Endometrial microvascular endothelial cells (primary cell): ENCODE measurements around the gene NCOA1. TPM values are rescaled to one million over a fixed set of nuclear protein-coding genes. Genes with fewer than 3 reads are reported as not detected.
"Not testable (repeated sequence)": the region's sequence is repeated elsewhere in the genome, so short reads cannot be mapped to it uniquely, and the experiment has no call there.

Source experiments
- in situ Hi-C: cut with HindIII; loops from 2 replicates; pipeline ENCODE4 v1.10.0; 2017; ENCODE audit warnings: low sequenced_read_pairs, low pct_unique_long_range_greater_than_20kb; ENCODE audit errors: inconsistent ontology term
- total RNA-seq: library from RNA; depleted of rRNA; stranded (reverse); fragments of >200 nt; gene quantifications from one replicate; pipeline ENCODE4 v1.2.3, GENCODE V29; 2015; ENCODE audit errors: inconsistent ontology term

NCOA1 gene
- total RNA-seq, 1 donor from 2014 or later = 5.3 TPM

DNA sequence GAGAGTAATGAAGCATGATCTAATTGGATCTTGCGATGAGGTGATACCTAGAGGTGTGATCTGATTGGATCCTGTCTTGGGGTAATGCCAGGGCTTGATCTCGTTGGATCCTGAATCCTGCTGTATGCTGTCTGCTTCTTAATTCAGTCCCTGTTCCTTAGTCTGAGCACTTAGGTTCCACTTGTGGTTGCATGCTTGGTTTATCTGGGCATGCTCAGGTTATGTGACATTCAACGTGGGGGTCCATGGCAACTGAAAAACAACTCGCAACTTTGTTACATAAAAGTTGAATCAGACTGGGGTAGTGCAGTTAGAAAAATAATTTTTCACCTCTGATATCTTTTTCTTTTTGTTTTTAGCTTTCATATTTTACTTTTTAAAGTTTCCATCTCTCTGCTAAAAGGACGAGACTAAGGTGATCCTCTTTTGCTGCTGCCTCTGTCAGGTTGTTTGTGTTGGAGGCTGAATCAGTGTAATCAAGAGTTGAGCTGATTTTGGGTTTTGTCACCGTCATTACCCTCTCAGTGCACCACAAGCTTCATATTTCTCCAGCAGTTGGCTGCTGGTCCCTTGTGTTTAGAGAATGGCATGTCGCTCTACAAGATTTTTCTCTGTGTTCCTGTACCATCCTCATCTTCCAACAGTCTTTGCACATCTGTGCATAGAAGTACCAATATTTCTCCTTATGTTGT lies 67.9 kb downstream of the NCOA1 start:
- in situ Hi-C loops = no loop called here

DNA sequence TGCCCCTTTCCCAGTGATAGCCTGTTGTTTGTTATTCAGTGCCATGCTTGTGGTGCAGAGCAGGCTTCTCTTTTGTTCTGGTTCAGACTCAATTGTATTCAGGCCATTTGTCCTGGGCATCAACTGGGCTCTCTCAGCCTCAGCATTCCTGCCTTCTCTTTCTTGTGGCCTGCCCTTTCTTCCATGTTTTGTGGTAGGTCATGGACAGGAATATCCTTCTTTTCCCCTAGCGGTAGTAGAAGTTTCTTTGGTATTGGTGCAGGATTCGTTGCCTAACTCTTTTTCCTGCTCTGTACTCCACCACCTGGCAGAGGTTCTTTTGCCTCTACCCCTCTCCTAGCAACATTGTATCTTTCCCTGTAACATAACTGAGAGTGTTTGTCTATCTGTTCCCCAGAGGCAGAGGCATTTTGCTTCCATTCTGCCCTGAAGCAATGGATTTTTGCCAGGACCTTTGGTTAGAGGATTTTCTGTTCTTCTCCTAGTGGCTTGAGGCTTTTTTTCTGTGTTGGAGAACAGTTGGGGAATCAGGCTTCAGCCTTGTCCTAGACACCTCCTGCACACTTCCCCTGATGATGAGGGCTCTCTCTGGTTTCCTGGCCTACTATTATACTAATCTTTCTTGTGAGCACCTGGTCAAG lies 68.5 kb downstream of the NCOA1 start:
- in situ Hi-C loops = no loop called here

DNA sequence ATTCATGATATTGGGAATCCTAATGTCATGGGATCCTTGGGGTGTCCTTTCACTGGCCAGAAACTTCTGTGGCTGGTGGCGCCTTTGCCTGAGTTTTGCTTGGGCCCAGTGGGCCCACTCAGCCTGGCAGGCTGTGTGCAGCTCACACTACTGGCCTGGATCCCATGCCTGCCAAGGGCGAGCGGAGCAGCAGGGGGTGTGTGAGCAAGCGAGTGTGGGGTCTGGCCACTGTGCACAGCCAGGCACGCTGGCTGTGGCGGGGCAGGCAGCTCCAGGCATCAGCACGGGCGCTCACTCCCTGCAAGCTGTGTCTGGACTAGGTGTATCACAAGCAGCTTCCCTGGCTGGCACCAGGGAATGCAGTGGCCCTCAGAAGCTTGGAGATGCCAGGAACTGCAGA lies 74.5 kb downstream of the NCOA1 start:
- in situ Hi-C loops = no loop called here

DNA sequence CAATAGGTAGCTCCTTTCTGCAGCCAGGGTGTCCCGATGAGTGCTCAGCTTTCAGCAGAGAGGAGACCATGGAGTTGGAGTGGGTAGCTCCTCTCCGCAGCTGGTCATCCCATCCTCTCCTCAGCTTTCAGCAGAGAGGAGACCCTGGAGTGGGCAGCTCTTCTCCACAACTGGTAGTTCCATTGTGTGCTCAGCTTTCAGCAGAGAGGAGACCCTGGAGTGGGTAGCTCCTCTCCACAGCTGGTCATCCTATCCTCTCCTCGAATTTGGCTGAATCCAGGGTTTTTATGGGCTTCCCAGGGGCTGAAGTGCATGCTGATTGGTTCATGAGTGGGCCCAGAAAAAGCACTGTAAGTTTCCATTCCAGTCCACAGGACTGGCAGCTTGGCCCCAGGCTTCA lies 75.2 kb downstream of the NCOA1 start:
- in situ Hi-C loops = no loop called here

DNA sequence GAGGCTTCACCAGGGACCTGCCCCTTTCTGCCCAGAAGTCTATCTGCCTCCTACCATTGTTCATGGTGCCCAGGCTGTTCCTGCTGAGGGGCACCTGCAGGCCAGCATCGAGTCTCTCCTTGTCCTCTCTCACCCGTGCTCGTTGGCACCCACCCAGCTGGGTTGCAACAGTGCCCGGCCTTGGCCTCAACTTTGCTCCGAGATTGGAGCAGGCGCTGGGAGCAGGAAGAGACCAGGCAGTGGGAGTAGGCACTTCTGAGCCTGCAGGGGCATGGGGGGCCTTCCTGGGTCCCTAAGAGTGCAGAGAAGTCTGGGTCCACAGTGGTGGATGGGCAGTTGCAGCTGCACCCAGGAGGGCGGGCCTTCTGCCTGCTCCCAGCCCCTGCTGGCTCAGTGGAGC lies 75.6 kb downstream of the NCOA1 start:
- in situ Hi-C loops = no loop called here

DNA sequence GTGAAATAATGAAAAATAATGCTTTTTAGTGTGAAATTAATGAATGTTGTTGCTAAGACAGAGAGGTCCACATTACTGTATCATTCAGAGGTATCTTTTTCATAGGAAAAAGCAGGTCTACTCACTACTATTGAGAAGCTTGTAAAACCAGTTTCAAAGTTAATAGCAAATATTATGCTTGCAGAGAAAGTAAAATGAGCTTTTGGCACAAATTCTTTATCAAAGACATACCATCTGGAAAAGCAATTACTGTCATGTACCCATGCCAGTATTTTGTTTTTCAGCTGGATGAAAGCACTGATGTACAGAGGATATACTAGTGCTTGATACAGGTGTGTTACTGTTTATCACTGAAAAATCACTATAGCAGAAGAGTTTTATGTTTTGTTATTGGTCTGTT lies 77.5 kb downstream of the NCOA1 start:
- in situ Hi-C loops = no loop called here

DNA sequence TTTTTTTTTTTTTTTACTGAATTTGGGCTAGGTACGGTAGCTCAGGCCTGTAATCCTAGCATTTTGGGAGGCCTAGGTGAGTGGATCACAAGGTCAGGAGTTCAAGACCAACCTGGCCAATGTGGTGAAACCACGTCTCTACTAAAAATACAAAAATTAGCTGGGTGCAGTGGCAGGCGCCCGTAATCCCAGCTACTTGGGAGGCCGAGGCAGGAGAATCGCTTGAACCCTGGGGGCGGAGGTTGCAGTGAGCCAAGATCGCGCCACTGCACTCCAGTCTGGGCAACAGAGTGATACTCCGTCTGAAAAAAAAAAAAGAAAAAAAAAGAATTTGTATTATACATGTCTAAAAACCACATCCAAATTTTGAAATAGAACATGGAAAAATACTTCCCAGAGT lies 78.5 kb downstream of the NCOA1 start:
- in situ Hi-C loops = not testable (repeated sequence)

DNA sequence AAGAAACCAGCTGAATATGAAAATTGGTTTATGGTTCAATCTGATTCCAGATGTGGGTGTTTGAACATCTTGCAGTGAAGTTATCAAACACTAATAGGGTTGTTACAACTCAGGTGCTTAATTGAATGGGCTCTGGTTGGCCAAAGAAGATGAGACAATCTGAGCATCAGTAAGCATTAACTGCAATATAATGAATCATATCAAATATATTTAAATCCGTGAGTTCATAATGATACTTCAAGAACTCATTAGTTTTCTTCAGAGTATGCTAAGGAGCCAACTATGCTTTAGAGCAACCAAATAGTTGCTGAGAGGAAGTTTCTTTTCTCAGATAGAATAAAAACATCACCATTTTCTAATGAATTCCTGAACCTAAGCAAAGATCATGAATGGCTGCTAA lies 79.2 kb downstream of the NCOA1 start:
- in situ Hi-C loops = no loop called here

DNA sequence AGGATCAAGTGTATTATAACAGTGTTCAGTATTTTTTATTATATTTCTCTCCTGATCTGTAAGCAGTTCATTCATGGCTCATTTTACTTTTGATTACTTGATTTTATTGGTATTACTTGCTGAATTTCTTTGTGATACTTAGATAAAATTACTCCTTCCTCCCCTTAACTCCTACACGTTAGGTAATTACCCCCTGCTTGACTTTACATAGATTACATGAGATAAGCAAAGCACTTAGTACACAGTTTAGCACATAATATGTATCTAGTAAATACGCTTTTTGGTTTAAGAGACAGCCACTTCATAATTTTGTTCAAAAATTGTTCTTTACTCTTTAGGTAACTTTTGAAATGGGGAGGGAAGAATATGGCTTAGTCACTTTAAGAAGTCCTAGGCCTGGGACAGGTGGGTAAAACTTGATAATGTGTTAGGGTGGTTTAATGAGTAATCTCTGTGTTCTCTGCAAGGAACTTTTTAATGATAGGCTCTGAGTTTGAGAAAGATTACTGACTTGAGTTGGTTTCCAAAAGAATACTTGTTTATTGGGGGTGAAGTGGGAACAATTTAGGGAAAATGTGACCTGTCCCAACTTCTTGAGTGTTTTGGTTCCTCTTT lies 80.9 kb downstream of the NCOA1 start:
- in situ Hi-C loops = no loop called here

DNA sequence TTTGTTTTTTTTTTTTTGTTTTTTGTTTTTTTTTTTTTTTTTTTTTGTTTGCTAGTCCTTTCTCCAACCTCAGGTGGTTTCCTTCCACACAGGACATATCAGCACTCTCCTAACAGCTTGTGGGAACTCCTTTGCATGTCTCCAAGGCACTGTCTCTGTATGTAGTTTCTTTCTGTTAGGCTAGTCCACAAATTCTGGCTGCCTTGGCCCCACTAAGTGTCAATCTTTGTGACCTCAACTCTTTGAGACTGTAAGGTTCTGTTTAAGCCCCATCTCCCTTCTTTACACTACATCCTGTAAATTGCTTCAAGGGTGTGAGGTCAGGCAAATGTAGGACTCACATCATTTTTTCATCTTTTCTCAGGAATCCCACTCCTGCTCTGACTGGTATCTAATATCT lies 85.1 kb downstream of the NCOA1 start:
- in situ Hi-C loops = no loop called here

DNA sequence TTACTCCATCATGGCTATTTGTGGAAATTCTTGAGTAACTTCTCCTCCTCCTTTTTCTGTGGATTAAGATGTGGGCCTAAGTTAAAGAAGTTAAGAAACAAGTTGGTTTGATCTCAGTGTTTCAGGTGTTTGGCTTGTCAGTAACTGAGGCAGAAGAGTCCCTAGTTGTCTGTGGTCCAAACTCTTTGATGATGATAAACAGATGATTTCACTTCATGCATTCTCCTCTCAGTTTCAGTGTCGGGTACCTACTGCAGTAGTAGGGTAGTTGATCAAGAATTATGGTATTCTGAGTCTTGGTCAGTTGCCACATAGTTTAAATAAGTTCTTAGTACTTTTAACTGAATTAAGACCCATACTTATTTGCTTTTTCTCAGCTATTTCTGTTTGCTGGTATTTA lies 85.6 kb downstream of the NCOA1 start:
- in situ Hi-C loops = no loop called here

DNA sequence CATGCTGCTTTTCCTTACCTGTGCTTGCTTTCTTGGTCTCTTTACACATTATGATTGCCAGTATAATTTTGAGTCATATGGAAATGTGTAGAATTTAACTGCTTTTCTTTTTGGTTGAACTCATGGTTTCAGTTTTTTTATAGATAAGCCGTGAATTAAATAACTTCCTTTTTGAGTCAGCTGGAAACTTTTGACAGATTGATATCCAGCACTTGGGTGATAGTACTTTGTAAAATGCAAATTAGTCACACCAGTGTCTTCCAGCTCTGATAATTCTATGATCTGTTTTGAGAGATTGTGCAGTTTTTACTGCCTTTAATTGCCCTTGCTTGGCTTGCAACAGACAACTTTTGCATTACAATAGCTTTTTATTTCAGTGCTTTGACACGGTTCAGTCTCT lies 86.4 kb downstream of the NCOA1 start:
- in situ Hi-C loops = no loop called here

DNA sequence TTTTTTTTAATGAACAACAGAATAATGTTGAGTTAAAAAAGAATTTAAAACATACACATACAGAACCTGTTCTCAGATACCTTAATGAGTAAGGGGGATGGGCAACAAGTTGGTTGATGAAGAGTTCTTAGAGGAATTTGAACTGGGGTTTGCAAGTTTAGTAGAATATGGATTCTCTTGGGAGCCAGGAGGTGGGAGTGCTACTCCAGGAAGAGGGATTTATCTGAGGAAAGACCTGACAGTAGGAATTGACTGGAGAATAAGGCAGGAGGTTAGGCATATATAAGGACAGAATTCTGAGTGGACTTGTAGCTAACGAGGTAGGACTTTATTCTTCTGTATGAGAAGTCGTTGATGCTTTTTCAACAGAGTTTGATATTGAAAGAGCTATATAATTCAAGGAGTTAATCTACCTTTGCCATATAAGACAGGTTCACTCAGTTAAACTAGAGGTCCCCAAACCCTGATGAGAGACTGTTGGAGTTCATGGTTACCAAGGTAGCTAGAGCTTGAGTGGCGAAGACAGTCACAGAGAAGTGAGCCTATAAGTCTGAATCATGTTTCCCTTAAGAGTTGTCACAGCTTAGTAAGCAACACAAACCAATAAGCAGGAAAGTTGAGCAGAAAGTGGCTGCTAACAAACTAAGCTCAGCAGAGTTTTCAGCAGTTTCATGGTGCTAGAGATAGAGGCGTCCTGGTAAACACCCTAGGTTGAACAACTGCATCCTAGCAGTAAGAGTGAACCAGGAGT lies 88.2 kb downstream of the NCOA1 start:
- in situ Hi-C loops = no loop called here

DNA sequence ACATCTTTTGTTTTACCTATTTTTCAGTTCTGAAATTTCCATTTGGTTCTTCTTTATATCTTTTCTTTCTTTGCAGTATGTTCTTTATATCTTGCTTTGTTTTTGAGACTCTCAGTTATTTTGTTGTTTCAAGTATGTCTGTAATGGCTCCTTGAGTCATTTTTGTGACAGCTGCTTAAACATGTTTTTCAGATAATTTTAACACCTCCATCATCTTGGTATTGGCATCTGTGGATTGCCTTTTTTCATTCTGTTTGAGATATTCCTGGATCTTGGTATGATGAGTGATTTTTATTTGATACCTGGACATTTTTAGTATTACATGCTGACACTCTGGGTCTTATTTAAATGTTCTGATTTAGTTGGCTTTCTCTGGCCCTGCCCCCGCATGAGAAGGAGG lies 89.5 kb downstream of the NCOA1 start:
- in situ Hi-C loops = no loop called here

DNA sequence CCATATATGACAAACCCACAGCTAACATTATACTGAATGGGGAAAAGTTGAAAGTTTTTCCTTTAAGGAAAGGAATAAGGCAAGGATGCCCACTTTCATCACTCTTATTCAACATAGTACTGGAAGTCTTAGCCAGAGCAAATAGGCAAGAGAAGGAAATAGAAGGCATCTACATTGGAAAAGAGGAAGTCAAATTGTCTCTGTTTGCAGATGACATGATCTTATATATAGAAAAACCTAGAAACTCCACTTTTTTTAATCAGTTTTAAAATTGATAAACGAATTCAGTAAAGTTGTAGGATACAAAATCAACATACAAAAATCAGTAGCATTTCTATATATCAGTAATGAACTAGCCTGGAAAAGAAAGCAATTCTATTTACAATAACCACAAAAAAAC lies 90.9 kb downstream of the NCOA1 start:
- in situ Hi-C loops = not testable (repeated sequence)

DNA sequence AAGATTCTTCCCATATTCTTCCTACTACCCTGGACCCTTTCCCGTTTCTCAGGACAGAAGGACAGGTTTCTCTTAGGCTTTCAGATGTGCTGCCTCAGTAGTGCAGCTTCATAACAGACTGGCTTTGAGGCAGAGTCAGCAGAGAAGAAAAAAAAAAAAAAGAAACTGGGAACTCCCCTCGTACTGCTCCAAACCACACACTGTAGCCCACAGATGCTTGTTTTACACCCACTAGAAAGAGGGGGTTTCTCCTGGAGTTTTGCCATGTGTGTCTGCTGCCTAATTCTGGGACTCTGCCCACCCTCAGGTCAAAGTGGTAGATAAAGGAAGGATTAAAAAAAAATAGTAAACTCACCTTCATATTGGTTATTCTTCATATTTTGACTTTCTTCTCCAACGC lies 95.9 kb downstream of the NCOA1 start:
- in situ Hi-C loops = no loop called here

DNA sequence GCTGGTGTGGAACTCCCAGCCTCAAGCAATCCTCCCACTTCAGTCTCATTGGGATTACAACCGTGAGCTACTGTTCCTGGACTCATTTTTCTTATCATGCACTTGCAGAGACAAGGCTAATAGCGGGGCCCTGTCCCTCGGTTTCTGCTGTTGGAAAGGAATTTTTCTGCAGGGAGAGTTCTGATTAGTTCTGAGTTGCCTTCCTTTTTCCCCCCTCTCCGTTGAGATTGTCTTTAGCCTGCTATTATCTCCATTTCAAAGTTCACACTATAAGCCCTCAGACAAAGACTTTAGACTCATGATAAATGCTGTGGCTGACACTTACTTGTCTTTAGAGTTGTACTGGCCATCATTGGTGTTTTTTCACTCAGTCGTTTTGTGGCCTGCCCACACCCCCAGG lies 97.2 kb downstream of the NCOA1 start:
- in situ Hi-C loops = no loop called here

DNA sequence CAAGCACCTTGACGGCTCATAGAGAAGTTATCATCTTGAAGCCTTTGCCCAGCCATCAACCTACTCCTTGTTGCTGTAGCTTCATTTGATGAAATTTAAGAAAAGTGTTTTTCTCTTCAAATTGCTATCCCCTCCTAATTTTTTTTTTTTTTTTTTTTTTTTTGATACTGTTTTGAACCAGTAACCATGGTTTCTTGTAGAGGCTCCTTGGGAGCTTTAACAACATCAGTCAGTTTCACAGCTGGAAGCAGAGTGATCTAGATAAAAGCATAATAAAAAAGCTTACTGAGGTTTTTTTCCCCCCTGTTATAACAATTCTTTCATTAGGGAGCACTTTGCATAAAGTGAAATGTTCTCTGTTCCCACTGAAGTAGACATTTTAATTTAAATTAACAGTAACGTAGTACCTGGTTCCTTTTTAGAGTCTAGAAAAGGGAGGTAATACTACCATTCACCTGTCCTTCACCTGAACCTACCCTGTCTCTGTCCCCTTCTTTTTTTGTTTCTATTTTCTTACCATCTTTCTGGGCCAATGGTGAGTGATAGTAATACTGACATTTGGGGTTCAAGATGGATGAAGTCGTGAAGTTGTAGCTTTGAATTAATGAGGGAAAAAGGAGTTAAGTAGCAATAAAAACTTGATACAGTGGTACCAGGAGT lies 101.5 kb downstream of the NCOA1 start:
- in situ Hi-C loops = no loop called here

DNA sequence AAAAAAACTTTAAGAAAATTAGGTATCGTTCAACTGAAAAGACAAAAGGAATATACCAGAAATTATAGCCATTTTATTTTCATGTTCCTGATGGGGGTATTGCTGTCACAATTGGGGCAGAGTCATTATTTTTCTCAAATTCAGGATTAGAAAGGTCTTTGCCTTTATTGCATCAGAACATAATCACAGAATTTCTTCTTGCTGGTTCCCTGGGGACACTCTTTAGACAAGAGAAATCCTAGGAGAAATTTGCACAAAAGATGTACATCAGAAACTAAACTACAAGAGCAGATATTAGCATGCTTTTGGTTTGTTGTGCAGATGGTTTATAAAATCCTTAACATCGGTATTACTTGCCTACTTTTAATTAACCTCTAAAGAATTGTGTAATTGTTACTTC lies 103.2 kb downstream of the NCOA1 start:
- in situ Hi-C loops = no loop called here
